ENCODE measurements around the gene CDH16.

The CDH16 gene

DNA sequence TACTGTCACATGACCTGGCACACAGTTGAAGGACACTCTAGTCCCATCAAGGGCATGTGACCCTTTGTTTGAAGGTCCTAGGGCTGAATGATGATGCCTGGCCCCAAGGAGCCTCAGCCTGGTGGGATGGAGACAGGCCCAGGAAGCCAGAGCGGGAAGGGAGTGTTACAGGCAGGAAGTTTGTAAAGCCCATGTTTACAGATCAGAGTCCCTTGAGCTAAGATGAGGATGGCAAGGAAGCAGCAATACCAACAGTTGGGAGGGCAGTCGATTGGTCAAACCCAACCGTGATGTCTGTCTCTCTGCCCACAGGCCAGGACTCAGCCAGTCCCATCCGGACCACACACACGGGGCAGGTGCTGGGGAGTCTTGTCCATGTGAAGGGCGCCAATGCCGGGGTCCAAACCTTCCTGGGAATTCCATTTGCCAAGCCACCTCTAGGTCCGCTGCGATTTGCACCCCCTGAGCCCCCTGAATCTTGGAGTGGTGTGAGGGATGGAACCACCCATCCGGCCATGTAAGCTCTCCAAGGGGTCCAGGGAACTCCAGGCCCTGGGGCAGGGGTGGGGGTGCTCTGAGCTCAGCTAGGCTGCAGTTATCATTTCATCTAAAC is 19.1 kb upstream of the CDH16 start:
- no peak overlapping the region for H3K4me3 ChIP-seq (ENCODE audit: low read depth, low read length)
- TF ChIP-seq, protein P1, sequence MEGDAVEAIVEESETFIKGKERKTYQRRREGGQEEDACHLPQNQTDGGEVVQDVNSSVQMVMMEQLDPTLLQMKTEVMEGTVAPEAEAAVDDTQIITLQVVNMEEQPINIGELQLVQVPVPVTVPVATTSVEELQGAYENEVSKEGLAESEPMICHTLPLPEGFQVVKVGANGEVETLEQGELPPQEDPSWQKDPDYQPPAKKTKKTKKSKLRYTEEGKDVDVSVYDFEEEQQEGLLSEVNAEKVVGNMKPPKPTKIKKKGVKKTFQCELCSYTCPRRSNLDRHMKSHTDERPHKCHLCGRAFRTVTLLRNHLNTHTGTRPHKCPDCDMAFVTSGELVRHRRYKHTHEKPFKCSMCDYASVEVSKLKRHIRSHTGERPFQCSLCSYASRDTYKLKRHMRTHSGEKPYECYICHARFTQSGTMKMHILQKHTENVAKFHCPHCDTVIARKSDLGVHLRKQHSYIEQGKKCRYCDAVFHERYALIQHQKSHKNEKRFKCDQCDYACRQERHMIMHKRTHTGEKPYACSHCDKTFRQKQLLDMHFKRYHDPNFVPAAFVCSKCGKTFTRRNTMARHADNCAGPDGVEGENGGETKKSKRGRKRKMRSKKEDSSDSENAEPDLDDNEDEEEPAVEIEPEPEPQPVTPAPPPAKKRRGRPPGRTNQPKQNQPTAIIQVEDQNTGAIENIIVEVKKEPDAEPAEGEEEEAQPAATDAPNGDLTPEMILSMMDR (IDR thresholded peaks at IDR 0.05; ENCODE audit: borderline replicate concordance, insufficient read depth, low read depth, low read length) = no peak

DNA sequence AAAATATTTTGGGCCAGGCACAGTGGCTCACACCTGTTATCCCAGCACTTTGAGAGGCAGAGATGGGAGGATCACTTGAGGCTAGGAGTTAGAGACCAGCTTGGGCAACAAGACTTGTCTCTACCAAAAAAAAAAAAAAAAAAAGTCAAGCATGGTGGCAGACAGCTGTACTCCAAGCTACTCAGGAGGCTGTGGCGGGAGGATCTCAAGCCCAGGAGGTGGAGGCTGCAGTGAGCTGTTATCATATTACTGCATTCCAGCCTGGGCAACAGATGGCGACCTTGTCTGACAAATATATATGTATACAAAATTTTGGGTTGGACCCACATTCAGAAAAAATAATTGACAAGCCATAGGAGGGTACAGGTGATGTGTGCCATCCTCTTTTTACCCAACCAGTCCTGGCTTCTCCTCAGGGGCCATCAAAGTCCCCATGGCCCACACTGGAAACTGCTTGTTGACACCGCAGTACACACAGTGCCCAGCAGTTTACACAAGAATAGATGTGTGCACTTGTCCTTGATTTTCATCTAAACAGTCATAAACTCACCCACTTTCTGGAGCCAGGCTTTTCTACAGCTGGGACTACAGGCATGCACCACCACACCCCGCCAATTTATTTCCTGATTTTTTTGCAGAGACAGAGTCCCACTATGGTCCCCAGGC is 18.3 kb upstream of the CDH16 start:
- no peak overlapping the region for H3K4me3 ChIP-seq (ENCODE audit: low read depth, low read length)
- TF ChIP-seq, protein P1 (IDR thresholded peaks at IDR 0.05; ENCODE audit: borderline replicate concordance, insufficient read depth, low read depth, low read length) = no peak

DNA sequence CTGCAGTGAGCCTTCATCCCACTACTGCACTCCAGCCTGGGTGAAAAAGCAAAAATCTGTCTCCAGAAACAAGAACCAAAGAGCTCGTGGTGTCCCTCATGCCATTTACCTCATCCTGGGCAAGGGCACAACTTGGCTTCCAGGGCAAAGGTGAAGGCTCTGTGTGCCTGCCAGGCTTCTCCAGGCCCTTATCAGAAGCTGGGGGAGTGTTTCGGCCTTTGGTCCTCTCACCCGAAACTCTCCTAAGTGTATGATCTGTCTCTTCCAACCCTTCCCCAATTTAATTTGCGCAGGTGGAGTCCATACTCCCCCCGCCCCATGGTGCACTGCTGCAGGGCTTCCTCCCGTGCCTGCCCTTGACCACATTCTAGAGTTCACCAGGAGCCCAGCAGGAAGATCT is 17.8 kb upstream of the CDH16 start:
- H3K4me3 ChIP-seq (ENCODE audit: low read depth, low read length) = no peak overlapping the region
- TF ChIP-seq, protein P1 (IDR thresholded peaks at IDR 0.05; ENCODE audit: borderline replicate concordance, insufficient read depth, low read depth, low read length) = no peak

DNA sequence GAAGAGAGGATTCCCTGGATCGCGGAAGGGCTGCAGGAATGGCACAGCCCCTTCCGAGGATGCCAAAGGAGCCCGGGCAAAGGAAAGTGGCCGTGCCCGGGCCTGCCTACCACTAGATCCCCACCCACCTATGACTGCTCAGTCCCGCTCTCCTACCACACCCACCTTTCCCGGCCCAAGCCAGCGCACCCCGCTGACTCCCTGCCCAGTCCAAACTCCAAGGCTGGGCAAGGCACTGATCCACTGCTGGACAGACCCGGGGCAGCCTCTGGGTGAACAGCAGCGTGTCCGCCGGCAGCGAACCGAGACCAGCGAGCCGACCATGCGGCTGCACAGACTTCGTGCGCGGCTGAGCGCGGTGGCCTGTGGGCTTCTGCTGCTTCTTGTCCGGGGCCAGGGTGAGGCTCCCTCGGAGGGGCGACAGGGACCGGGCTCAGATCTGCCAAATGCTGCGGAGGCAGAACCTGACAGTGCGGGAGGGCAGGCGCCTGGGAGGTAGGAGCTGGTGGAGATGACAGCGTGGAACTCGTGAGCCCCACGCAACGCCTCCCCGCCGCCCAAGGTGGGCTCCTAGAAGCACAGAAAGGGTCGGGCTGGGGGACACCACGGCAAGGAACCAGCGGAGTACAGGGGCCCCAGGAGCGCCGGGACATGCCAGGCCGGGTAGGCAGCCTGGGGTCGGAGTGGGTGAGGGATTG is 16.8 kb upstream of the CDH16 start, which contains the start of gene CES2:
CES2 (plus strand) TSS at position 203 of the 698 bp plus-strand sequence; CDS start at position 323, 120 bp downstream.
- TF ChIP-seq, protein P1 (IDR thresholded peaks at IDR 0.05; ENCODE audit: borderline replicate concordance, insufficient read depth, low read depth, low read length) = no peak
- peak within 1 kb of the TSS; percentile 78 for H3K4me3 ChIP-seq (ENCODE audit: low read depth, low read length)

DNA sequence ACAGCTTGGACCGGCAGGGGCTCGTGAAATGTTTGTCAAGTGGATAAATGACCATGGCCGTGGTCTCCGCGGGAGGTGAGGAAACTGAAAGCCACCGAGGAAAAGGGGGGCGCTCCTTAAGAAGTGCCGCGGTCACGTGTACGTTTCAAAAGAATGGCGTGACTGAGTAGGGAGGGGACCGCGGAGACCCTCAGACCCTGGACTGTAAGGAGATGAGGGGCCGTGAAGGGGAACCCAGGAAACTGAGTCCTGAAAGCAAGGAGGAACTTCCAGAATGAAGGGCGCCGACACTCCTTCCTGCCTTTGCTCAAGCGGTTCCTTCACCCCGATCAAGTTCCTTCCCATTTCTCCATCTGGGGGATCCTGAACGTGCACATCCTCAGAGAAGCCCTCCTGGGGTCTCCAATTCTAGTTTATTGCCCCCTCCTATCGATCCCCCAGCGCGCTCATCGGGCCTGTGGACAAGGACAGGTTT is 16.2 kb upstream of the CDH16 start:
- H3K4me3 ChIP-seq (ENCODE audit: low read depth, low read length) = peak overlapping the region; percentile 78

DNA sequence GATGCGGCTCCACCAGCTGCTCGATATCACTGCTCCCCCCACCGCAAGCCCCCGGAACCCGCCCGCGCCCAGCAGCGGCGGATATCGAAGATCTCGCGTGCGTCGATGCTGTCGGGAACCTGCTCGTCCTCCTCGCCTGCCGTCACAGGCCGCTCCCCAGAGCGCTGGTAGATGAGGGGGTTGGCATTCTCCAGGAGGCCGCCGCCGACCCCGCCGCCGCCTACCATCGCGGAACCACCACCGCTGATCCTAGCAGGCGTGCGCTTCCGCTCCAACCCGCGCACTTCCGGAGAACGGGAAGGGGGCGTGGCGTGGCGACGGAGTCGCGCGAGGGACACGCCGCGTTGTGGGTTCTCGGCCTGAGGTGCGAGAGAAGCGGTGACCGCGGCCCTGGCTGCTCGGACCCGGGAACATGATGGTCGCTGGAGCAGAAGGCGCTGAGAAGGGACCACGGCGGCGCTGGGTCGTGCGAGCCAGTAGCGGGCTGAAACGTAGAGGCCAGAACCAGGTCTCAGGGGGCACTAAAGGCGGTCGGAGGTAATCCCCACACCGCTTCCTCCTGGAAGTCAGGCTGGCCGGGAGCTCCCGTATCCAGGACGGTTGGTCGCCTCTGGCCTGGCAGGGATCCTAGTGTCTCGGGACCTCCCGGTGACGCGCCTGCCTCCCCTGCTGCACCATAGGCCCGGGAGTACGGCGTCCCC is 15.6 kb upstream of the CDH16 start, which contains the start of gene CIAO2B:
CIAO2B (minus strand) TSS at position 265 of the 701 bp plus-strand sequence; CDS start at position 227, 38 bp downstream.
- TF ChIP-seq, protein P1 (IDR thresholded peaks at IDR 0.05; ENCODE audit: borderline replicate concordance, insufficient read depth, low read depth, low read length) = no peak
- peak within 1 kb of the TSS; percentile 78 for H3K4me3 ChIP-seq (ENCODE audit: low read depth, low read length)

DNA sequence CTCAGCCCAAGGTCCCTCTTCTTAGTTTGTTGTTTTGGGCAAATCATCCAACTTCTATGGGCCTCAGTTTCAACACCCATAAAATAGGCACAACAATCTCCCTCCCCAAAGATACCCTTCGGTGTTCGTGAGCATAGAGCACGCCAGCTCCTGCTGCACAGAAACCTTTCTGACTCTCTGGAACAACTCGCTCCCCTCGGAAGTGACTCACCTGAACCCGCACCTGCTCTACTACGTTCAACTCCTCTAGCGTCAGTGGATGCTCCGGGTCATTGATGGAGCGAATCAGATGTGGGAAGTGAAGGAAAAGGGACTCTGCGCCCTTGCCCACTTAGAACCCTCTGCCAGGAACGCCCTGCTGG is 15.1 kb upstream of the CDH16 start:
- TF ChIP-seq, protein P1 (IDR thresholded peaks at IDR 0.05; ENCODE audit: borderline replicate concordance, insufficient read depth, low read depth, low read length) = no peak
- H3K4me3 ChIP-seq (ENCODE audit: low read depth, low read length) = peak overlapping the region; percentile 78
